Astrocyte of the hippocampus (primary cell): ENCODE results near the gene ZNF580.
A peak's percentile ranks its signal among the peaks of the same experiment; 100 is the strongest.

Experiments used
- DNase-seq: peaks from one replicate; pipeline ENCODE4 v3.0.0; 2011; ENCODE audit warnings: low read depth, low spot score

ZNF580 gene

DNA sequence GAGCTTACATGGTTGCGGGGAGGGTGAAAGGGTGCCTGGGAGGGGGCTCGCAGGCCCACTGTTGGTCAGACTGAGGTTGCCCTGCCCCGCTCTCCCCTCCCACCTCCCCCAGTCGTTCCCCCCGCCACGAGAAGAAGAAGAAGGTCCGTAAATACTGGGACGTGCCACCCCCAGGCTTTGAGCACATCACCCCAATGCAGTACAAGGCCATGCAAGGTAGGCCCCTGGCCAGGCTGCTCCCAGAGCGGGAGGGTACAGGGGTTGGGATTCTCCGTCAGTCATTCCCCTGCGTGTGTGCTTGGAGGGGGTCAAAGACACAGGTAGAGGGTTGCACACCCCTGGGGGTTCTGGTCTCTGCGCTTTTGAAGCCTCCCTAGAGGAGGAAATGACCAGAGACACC is 19.6 kb downstream of the ZNF580 start:
- no peak for DNase-seq

DNA sequence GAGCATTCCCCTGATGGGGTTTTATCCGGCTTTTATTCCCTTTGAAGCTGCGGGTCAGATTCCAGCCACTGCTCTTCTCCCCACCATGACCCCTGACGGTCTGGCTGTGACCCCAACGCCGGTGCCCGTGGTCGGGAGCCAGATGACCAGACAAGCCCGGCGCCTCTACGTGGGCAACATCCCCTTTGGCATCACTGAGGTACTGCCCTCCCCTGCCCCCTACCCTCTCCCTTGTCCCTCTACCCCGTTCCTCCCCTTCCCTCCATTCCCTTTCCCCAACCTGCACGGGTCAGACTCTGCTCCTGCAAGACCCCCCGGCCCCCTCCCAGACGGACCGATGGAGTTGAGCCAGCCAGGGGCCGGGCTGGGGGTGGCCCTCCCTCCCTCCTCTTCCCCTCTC is 20.2 kb downstream of the ZNF580 start:
- no peak for DNase-seq

DNA sequence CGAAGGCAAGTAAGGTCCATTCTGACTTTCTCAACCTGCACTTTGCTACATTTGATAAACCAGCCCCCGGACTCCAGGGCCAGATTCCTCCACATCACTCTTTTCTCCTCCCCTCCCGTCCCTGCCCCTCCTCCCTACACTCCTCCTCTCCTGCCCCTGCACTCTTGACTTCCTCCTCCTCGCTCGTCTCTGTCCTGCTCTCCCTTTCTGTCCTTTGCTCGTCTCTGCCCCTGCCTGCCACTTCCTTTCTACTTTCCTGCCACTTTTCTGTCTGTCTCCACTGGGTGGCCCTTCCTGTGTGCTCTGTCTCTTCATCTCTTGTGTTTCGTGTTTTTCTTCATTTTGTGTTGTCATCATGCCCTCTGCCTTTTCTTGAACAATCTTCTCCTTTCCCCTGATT is 21.0 kb downstream of the ZNF580 start:
- no peak for DNase-seq

DNA sequence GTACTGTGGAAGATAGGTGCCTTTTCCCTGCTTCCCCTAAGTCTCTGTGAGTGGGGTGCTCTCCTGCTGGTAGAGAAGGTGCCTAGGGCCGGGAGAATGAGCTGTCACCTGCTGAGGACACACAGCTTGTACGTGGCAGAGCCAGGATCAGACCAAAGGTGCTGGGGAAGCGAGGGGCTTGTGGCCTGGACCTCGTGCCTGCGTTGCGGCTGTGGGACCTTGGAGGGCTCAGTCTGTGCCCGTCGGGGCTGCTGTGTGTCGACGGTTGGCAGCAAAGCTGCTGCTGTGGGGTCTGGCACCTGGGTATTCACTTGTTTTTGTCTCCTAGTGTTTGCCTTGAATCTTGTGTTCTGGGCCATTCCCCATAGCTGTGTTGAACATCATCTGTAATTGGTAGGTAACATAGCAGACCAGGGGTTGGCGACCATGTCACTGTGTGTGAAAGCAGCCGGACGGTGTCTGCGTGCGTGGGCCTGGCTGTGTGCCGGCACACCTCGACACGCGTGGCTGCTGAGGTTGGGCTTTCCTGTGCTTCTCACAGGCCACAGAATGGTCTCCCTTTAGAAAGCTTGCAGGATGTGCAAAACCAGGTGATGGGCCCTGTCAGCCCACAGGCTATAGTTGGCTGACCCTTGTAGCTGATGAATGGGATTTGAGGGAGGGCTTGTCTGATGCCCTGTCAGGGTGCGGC is 23.2 kb downstream of the ZNF580 start:
- DNase-seq = no peak

DNA sequence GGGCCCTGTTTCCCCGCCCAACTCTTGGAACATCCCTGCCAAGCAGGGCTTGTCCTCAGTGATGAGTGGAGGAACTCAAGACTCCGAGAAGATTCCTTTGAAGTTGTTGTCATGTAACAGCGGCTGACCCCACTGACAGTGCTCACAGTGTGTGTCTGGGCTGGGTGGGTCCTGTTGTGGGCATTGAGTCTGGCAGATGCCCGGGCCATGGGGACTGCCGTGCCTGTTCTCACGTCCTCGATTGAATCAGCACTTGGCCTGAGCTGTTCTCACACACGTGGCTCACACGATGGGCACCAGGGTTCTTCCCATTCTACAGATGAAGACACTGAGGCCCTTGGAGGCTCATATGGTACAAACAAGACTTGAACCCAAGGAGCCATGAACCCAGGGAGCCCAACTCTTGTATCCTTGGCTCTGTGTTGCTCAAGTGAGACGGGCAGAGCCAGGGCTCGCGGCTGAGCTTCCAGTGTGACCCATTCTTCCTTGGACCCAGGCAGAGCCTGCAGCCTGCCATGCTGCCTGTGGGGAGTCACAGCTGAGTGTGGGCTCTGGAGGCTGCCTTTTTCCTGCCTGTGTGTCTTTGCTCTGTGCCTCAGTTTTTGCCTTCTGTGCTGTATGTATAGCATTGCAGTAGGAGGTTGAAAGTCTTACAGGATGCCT is 25.7 kb downstream of the ZNF580 start:
- no peak for DNase-seq

DNA sequence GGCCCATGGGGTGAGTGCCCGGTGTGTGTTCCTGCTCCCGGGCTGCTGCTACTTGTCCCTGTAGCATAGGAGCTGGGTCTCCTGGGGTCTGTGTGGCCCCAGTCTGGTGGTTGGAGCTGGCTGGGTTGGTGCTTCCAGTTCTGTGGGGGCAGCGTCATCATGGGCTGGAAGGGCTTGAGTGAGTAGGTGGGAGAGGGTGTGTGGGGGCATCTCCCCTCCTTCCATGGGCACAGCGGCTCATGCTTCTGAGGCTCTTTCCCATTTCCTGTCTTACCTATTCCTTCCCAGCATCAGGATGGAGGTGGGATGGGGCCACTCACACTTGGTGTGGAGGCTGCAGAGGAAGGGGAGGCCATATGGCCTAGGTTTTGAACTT is 26.2 kb downstream of the ZNF580 start:
- DNase-seq = no peak

DNA sequence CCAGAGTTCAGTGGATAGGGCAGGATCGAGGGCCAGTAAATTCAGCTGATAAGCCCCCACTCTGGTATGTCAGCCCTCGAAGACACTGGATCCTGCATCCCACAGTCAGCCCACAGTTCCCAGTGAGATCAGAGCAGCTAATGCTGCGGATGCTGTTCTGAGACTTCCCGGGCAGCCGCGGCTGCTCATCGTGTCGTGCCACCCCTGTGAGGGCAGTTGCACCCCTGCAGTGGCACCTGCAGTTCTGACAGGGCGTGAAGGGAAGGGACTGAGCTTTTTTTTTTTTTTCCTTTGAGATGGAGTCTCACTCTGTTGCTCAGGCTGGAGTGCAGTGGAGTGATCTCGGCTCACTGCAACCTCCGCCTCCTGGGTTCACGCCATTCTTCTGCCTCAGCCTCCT is 26.7 kb downstream of the ZNF580 start:
- no peak for DNase-seq

DNA sequence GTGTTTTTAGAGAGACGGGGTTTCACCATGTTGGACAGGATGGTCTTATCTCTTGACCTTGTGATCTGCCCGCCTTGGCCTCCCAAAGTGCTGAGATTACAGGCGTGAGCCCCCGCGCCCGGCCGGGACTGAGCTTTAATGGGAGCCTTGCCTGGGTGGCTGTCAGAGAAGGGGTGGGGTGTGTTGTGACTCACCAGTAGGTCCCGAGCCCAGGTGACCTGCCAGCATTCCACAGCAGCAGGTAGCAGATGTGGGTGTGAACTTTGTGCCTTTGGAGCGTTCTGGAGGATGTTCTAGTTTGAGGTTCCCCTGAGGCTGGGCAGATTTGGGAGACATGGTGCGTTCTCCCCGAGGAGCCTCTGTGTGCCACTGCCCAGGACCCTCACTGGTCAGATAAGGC is 27.2 kb downstream of the ZNF580 start:
- DNase-seq = no peak

DNA sequence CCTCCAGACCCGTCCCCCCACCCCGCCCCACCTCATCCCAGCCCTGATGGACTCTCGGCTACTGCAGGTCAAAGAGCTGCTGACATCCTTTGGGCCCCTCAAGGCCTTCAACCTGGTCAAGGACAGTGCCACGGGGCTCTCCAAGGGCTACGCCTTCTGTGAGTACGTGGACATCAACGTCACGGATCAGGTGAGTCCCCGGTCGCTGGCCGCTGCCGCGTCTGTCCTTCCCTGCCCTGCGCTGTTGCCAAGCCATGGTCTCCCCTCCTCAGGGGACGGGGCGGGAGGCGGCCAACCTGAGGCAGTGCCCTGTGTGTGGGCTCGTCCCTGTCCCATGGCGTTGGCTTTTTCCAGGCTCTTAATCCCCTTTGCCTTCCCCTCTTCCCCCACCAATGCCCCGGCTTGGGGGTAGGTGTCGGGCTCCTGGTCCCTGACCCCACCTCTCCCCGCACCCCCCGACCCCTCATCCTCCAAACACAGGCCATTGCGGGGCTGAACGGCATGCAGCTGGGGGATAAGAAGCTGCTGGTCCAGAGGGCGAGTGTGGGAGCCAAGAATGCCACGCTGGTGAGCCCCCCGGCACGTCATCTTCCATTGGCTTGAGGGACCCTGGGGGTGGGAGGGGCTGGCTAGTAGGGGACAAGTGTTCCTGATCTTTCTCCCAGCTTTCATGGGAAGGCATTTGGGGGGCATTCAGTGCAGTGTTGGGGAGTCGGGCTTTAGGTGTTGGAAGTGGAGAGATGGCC is 28.0 kb downstream of the ZNF580 start:
- DNase-seq = no peak

DNA sequence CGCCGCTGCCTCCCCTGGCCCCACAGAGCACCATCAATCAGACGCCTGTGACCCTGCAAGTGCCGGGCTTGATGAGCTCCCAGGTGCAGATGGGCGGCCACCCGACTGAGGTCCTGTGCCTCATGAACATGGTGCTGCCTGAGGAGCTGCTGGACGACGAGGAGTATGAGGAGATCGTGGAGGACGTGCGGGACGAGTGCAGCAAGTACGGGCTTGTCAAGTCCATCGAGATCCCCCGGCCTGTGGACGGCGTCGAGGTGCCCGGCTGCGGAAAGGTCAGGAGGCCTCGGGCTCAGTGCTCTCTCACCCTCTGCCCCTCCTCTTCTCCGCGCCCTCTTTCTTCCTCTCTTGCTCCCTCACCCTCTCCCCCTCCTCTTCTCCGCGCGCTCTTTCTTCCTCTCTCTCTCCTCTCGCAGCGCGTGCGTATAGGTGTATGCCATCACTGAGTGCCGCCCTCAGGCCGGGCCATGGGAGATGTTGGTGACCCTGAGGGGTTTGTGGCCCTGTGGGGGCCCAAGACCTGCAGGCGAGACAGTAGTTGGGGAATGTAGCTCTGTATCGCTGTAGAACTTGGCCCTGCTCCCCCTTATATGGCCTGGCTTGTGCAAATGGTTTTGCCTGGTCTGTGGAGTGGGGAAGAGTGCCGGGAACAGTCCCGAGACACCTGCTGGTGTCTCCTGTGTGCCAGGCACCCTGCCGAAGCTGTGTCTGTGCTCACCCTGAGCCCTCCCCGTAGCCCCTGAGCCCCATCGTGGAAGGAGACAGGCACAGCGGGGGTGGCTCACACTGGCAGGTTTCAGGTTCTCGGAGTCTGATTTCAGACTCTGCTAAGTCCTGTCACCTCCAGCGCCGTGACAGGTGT is 28.8 kb downstream of the ZNF580 start:
- no peak for DNase-seq

DNA sequence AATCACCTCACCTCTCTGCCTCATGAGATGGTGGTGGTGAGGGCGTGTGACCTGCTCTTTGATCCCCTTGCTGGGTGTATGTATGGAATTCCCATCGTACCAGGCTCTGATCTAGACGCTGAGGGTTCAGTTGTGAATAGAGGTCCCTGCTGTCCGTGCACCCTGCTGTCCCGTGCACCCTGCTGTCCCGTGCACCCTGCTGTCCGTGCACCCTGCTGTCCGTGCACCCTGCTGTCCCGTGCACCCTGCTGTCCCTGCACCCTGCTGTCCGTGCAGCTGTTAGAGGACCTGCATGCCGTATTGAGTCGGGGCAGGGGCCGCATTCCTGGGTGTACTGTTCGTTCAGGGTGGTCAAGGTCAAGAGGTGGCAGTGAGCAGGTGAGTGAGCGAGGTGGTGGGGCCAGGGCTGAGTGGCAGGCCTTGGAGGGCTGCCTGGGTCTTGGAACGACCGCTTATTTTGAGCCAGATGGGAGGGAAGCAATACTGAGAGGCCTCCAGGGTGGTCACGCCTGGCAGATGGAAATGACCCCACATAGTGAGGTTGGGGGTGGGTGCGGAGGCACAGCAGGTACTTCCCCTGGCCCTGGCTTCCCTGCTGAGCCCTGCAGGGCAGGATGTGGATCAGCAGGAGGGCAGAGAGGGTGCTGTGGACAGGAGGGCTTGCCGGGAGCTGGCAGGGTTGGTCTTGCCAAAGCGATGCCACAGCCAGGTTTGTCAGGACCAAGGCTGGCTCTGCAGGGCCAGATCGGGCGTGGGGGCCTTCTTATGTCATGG is 29.7 kb downstream of the ZNF580 start:
- DNase-seq = peak; percentile 26

DNA sequence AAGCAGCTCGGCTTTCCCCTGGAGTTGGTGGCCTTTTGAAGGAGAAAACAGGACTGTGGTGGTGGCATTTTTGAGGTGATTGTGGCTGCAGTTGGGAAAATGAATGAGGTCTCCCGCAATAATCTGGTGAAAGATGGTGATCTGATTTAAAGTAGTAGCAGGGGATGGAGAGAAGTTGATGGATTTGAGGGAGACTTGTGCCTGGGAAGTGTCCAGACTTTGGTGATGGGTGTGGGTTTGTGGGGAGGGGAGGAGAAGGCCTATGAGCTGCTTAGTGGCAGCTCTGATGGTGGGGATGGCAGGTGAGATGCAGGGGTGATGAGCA is 30.2 kb downstream of the ZNF580 start:
- no peak for DNase-seq

DNA sequence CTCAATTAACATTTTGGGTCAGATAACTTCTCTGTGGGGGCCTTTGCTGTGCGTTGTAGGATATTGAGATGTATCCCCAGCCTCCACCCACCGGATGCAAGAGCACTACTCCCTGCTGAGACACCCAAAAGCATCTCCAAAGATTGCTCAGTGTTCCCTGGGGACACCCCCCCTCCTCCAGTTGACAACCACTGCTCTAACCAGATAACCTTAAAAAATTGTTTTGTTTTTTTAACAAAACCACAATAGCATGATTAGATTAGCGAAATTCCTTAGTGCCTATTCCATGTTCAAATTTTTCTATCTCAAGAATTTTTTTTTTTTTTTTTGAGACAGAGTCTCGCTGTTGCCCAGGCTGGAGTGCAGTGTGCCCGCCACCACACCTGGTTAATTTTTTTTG is 31.6 kb downstream of the ZNF580 start:
- no peak for DNase-seq

DNA sequence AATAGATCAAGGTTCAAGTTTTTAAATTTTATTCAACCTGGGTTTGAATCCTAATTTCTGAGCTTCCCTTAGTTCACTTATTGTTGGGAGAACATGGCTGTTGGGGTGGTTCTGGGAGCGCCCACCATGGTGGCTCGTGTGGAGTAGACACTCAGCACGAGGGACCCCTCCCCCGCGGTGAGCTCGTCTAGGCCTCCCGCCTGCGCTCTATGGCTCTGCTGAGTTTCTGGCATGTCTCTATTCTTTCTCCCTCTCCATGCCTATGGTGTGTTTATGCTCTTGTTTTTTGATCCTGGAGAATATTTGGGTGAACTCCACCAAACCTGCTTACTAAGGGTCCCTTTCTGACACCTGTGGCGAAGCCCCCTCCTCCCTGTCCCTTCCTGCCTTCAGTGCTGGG is 32.7 kb downstream of the ZNF580 start:
- DNase-seq = no peak

DNA sequence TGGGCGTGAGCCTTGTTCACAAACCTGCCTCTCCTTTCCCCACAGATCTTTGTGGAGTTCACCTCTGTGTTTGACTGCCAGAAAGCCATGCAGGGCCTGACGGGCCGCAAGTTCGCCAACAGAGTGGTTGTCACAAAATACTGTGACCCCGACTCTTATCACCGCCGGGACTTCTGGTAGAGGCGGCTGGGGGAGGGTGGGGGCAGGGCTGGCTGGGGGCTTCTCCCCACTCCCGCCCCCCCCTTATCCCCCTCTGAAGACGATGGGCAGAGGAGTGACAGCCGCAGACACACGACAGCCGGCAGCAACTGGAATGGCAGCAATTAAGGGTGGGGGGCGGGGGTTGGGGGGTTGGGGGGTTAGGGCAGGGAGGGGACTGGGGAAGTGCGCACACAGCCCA is 33.1 kb downstream of the ZNF580 start:
- no peak for DNase-seq

DNA sequence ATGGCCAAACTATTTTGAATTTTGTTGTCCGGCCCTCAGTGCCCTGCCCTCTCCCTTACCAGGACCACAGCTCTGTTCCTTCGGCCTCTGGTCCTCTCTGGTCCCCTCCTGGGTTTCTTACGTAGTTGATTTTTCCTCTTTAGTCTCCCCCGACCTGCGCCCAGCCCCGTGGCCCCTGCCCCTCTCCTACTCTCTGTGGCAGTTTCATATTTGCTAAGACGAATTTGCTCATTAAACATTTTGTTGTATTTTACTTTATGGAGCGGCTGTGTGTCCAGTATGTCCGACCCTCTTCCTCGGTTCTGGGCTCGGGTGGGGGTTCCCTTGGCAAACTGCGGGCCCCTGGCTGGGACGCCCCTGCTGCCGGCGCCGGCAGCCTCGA is 33.6 kb downstream of the ZNF580 start:
- no peak for DNase-seq

DNA sequence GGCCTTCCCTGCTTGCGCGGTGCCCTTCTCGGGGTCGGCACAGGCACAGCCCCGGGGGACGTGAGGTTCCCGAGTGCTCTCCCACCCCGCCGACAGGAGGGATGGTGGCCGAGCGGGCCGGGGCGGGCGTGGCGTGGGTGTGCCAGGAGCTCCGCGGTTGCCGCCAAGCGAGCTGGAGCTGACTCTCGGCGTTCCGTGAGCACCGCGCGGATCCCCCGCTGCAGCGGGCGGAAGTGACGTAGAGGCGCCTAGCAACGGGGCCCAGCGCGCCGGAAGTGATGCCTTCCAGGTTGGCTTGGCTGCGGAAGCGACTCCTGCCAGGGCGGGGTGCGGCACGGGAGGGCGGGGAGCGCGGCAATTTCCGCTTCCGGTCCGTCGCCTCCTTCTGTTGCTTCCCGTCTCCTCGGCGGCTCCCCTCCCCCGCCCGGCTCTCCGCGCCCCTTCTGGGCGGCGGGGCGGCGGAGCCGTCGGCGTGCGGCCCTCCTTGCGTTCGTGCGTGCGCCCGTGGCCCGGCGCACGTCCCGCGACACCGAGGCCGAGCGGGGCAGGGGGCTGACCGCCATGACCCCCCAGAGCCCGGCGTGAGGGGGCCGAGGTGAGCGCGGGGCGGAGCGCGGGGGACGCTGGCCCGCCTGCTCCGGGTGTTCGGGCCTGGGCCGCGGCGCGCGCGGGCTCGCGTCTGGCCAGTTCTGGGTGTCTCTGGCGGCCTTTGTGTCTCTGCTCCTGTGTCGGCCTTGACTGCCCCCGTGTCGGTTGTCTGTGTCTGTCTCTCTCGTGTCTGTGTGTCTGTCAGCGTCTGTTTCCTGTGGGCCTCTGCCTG is 34.2 kb downstream of the ZNF580 start, which contains the start of gene EPN1:
Gene EPN1, plus strand, starts transcription at position 386 of the 820 bp plus-strand sequence. CDS start 3,402 bp downstream, outside the sequence.
- DNase-seq = peak; percentile 98

DNA sequence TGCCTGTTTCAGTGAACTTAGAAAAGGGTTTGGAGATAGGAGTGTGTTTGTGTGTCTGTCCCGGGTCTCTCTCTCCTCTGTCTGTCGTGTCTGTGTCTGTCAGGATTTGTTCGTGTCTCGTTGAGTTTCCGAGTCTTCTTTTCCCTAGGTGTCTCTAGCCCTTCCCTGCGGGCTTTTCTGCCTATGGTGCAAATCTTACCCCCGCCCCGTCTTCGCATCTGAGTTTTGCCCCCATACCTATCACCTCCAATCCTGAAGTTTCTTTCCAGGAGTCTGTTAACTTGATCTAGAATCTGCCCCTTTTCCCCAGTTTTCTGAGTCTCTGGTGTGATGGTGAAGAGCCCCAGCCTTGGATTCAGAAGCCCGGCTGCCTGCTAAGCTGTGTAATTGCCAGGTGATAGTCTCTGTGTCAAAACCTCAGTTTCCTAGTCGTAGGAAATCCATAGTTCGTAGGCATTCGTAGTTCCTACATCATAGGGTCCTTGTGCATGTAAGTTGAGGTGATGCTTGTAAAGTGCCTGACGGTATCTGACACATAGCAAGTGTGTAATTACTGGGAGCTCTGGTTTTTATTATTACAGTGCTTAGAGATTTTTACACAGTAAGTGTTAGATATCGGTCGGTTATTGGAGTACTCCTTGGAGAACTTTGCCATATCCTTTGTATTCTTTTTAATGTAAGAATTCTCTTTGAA is 35.0 kb downstream of the ZNF580 start:
- no peak for DNase-seq

DNA sequence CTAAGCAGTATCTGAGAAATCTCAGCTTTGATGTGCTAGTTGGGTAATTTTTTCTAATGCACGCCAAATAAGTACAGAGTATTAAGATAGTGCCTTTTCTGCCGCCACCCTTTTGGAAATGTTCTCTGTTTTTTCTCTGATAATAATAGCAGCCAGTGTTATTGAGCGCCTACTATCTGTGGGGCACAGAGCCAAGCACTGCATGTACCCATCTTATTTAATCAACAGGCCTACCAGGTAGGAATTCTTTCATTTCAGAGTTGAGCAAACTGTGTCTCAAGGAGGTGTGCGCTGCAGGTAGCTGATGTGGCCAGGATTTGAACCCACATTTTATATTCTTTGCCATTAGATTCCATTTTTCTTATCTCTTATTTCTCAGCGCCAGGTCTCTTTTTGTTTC is 35.6 kb downstream of the ZNF580 start:
- no peak for DNase-seq
